Small intestine (tissue), 4 donors: ENCODE measurements around the gene FGFR1OP2. TPM values are rescaled to one million over a fixed set of nuclear protein-coding genes. Genes with fewer than 3 reads are reported as not detected.

Source experiments
- polyA plus RNA-seq, 4 donors: library from polyadenylated mRNA; stranded (reverse) in 3 of 4; unstranded in 1 of 4; fragments of 200-250 nt in 3 of 4; fragments of 120-200 nt in 1 of 4; gene quantifications; one replicate each; pipeline versions ENCODE4 v1.2.1 to v1.2.3, GENCODE V29; 2013
- donor health status: healthy with polysubstance abuse.
- donor health status: Bipolar disorder and iron deficiency.
- donor health status: healthy.

The FGFR1OP2 gene
- polyA plus RNA-seq, 4 donors = 21.7 to 44.2 (median 24.5) TPM

Other genes starting within 250 kb of the FGFR1OP2 start
- 1 to 10 TPM; 2.2 to 9.2 (median 4.4) TPM for gene ITPR2, start 105.3 kb upstream of the FGFR1OP2 start, polyA plus RNA-seq
- 10 to 100 TPM; 14.6 to 19.4 (median 17.9) TPM for gene INTS13, start 489 bp upstream of the FGFR1OP2 start, polyA plus RNA-seq
- 10 to 100 TPM in 3 of 4 donors, 1 to 10 TPM in 1; 9.2 to 65.7 (median 30.7) TPM for gene TM7SF3, start 75.9 kb downstream of the FGFR1OP2 start, polyA plus RNA-seq
- 10 to 100 TPM; 20.5 to 31.5 (median 23.2) TPM for gene MED21, start 84.1 kb downstream of the FGFR1OP2 start, polyA plus RNA-seq
- under 1 TPM in 1 of 4 donors, not detected in 3; 0.19 TPM for gene C12orf71, start 144.1 kb downstream of the FGFR1OP2 start, polyA plus RNA-seq